Measurements from ENCODE around the gene AP3S2. TPM values are rescaled to one million over a fixed set of nuclear protein-coding genes. Genes with fewer than 3 reads are reported as not detected.

AP3S2 gene
- total and polyA plus RNA-seq, 2 of the 13 experiments (the other 11 are each of a cell fraction or from before 2014, with no cell fraction given): 17.6 to 44.4 TPM

DNA sequence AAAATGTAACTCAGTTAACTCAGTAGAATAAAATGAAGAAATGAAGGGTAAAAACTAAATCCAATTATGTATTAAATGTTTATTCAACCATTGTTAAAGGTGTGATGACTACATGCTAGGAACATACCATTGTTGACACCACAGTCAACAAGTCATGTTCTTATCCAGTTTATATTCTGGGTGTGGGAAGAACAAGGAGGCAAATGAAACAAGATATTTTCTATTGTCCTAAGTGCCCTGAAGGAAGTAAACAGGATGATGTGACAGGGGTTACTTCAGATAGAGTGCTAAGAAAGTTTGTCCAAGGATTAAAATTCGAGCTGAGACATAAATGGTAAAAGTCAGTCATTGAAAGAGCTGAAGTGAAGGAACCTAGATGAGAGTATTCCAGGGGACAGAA is 13.1 kb downstream of the AP3S2 start (continued):
- no peak for TF ChIP-seq ZNF598 (CRISPR knock-in tag; IDR thresholded peaks at IDR 0.05; ENCODE audit: borderline replicate concordance)
- TF ChIP-seq, protein P1, sequence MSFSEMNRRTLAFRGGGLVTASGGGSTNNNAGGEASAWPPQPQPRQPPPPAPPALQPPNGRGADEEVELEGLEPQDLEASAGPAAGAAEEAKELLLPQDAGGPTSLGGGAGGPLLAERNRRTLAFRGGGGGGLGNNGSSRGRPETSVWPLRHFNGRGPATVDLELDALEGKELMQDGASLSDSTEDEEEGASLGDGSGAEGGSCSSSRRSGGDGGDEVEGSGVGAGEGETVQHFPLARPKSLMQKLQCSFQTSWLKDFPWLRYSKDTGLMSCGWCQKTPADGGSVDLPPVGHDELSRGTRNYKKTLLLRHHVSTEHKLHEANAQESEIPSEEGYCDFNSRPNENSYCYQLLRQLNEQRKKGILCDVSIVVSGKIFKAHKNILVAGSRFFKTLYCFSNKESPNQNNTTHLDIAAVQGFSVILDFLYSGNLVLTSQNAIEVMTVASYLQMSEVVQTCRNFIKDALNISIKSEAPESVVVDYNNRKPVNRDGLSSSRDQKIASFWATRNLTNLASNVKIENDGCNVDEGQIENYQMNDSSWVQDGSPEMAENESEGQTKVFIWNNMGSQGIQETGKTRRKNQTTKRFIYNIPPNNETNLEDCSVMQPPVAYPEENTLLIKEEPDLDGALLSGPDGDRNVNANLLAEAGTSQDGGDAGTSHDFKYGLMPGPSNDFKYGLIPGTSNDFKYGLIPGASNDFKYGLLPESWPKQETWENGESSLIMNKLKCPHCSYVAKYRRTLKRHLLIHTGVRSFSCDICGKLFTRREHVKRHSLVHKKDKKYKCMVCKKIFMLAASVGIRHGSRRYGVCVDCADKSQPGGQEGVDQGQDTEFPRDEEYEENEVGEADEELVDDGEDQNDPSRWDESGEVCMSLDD (CRISPR knock-in tag; IDR thresholded peaks at IDR 0.05; ENCODE audit: borderline replicate concordance): no peak
- TF ChIP-seq ARID2 (CRISPR knock-in tag; IDR thresholded peaks at IDR 0.05; ENCODE audit: borderline replicate concordance): no peak
- no peak for TF ChIP-seq ZNF547 (CRISPR knock-in tag; IDR thresholded peaks at IDR 0.05)
- no peak for TF ChIP-seq NR2F1 (CRISPR knock-in tag; IDR thresholded peaks at IDR 0.05)

DNA sequence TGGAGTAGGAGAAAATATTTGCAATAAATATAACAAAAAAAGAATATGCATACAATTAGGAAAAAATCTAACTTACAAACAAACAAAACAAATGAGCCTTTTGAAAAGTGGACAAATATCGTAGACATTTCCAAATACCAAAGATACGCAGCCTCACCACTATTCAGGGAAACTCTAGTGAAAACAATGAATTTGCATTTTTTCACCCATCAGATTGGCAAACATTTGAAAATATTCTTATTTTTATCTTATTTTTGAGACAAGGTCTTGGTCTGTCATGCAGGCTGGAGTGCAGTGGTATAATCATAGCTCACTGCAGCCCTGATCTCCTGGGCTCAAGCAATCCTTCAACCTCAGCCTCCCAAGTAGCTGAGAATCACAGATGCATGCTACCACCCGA is 15.5 kb downstream of the AP3S2 start:
- in situ Hi-C loops (cut with HindIII; ENCODE audit: extremely low pct_ligation_motif_present, low pct_unique_long_range_greater_than_20kb): loop anchor here (5.0 kb wide), 1 partner anchor 121 kb away; no protein-coding TSS in a partner anchor
- no peak overlapping the region for H3K27ac ChIP-seq (ENCODE audit: extremely low read length, insufficient read depth, low read length)
- POLR2A ChIA-PET: no interaction called here
- no peaks in the 10 kb centered on the region for H4K20me1 ChIP-seq (ENCODE audit: insufficient read depth, low read length)
- no peaks in the 10 kb centered on the region for H3K79me2 ChIP-seq (ENCODE audit: insufficient read depth, low read length)
- CTCF ChIA-PET (ENCODE audit: low intra/inter-chr PET ratio, low total read pairs): no interaction called here
- intact Hi-C loops (cut with micrococcal nuclease; ENCODE audit: unreplicated experiment): loop anchor here (5.0 kb wide), 1 partner anchor 71 kb away; no protein-coding TSS in a partner anchor
- ATAC-seq (no peak), DNase-seq (ENCODE audit: low spot score) (no peak), FAIRE-seq (no peak)
- no peak overlapping the region for H3K9ac ChIP-seq (ENCODE audit: insufficient read depth, low read depth, low read length)
- no peak overlapping the region for H3K4me3 ChIP-seq (replicated peaks in 1 of 3; ENCODE audit: insufficient read depth in 1 of 3, low read depth in 2 of 3, low read length in 3 of 3)
- 89% methylated on average over 3 of the region's 3 CpGs for WGBS (ENCODE audit: low lambda C conversion rate)
- H2AFZ ChIP-seq (ENCODE audit: low read length): no peak overlapping the region
- no peaks in the 10 kb centered on the region for H3K9me3 ChIP-seq (ENCODE audit: low read length)
- no peaks in the 10 kb centered on the region for H3K27me3 ChIP-seq (ENCODE audit: control insufficient read depth in 1 of 2, insufficient read depth in 2 of 2, low read length in 2 of 2)
- peaks cover 0 to 39% of the 10 kb centered on the region in 2 experiments; a peak in 2 of 5 replicates for H3K36me3 ChIP-seq (replicated peaks in 1 of 2; ENCODE audit: control insufficient read depth in 1 of 2, insufficient read depth in 2 of 2, low read length in 2 of 2)
- H3K4me2 ChIP-seq (ENCODE audit: low read depth, low read length): no peak overlapping the region
- no peaks in the 10 kb centered on the region for H3K4me1 ChIP-seq (ENCODE audit: insufficient read depth, low read length)
- BruUV-seq (replicated peaks): no TSS peak
- no peak for TF ChIP-seq SP140L (CRISPR knock-in tag; IDR thresholded peaks at IDR 0.05; ENCODE audit: borderline replicate concordance)
- no peak for TF ChIP-seq SETDB1 (CRISPR knock-in tag; IDR thresholded peaks at IDR 0.05; ENCODE audit: borderline replicate concordance)
- no peak for TF ChIP-seq ZNF17 (CRISPR knock-in tag; IDR thresholded peaks at IDR 0.05)
- TF ChIP-seq SOX13 (IDR thresholded peaks at IDR 0.05): no peak
- no peak for TF ChIP-seq SOX13 (CRISPR knock-in tag; conservative IDR thresholded peaks at IDR 0.05 in 1 of 2, IDR thresholded peaks at IDR 0.05 in 1 of 2)
- no peak for TF ChIP-seq ZXDC (CRISPR knock-in tag; IDR thresholded peaks at IDR 0.05)
- TF ChIP-seq ZNF552 (CRISPR knock-in tag; IDR thresholded peaks at IDR 0.05; ENCODE audit: borderline replicate concordance): no peak
- TF ChIP-seq RBAK (CRISPR knock-in tag; IDR thresholded peaks at IDR 0.05): no peak
- TF ChIP-seq FLYWCH1 (CRISPR knock-in tag; IDR thresholded peaks at IDR 0.05): no peak
- TF ChIP-seq, protein P2, sequence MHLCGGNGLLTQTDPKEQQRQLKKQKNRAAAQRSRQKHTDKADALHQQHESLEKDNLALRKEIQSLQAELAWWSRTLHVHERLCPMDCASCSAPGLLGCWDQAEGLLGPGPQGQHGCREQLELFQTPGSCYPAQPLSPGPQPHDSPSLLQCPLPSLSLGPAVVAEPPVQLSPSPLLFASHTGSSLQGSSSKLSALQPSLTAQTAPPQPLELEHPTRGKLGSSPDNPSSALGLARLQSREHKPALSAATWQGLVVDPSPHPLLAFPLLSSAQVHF (CRISPR knock-in tag; IDR thresholded peaks at IDR 0.05): no peak
- TF ChIP-seq CCDC6 (CRISPR knock-in tag; IDR thresholded peaks at IDR 0.05): no peak
- TF ChIP-seq, protein P3, sequence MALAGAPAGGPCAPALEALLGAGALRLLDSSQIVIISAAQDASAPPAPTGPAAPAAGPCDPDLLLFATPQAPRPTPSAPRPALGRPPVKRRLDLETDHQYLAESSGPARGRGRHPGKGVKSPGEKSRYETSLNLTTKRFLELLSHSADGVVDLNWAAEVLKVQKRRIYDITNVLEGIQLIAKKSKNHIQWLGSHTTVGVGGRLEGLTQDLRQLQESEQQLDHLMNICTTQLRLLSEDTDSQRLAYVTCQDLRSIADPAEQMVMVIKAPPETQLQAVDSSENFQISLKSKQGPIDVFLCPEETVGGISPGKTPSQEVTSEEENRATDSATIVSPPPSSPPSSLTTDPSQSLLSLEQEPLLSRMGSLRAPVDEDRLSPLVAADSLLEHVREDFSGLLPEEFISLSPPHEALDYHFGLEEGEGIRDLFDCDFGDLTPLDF (CRISPR knock-in tag; IDR thresholded peaks at IDR 0.05): no peak

Data from HepG2 (cell line).